Measurements from ENCODE around the gene PTPA. TPM values are rescaled to one million over a fixed set of nuclear protein-coding genes. Genes with fewer than 3 reads are reported as not detected.

PTPA gene
- total RNA-seq, 4 donors from 2014 or later: 48.7 to 65.7 (median 51.9) TPM

DNA sequence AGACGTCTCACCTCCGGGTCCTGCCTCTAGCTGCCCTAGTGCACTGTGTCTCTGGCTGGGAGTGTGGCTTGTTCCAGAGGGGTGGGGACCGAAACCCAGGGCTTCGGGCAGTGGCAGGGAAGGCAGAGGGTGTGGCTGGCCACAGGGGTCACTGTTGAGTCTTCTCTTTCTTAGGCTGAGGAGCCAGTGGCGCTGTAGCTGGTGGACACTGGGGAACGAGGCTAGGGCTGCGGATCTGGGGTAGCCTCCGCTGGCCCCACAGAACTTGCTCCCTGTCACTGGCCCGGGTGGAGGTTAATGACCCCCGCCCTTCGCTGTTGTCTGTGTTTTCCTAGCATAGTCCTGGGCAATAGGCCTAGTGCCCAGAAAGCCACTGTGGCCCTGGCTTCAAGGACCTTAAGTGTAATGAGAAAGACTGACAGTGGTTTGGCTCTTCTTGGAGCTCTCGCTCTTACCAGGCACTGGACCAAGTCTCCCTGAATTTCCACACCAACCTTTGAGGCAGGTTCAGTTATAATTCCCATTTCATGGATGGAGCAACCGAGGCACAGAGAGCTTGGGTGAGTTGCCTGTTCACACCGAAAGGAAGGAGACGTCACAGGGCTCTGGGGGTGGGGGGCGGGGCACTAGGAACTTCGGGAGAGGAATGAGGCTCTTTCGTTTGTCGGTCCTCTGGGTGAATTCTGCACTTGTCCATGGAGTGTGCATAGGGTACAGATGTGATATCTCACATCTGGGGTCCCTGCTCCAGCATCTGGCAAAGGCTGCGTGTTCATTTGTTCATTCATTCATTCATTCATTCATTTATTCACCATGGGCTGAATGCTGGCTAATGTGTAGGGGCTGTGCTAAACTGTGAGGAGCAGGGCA lies 71.6 kb downstream of the PTPA start:
- peaks cover 5 to 59% (median 12%) of the 10 kb centered on the region in 4 donors for H3K4me1 ChIP-seq
- H3K4me3 ChIP-seq: no peak overlapping the region
- H3K27me3 ChIP-seq: no peaks in the 10 kb centered on the region
- DNase-seq: peak in 1 of 3 donors; percentile 60
- TF ChIP-seq POLR2A (IDR thresholded peaks at IDR 0.05): no peak
- TF ChIP-seq, protein P1, sequence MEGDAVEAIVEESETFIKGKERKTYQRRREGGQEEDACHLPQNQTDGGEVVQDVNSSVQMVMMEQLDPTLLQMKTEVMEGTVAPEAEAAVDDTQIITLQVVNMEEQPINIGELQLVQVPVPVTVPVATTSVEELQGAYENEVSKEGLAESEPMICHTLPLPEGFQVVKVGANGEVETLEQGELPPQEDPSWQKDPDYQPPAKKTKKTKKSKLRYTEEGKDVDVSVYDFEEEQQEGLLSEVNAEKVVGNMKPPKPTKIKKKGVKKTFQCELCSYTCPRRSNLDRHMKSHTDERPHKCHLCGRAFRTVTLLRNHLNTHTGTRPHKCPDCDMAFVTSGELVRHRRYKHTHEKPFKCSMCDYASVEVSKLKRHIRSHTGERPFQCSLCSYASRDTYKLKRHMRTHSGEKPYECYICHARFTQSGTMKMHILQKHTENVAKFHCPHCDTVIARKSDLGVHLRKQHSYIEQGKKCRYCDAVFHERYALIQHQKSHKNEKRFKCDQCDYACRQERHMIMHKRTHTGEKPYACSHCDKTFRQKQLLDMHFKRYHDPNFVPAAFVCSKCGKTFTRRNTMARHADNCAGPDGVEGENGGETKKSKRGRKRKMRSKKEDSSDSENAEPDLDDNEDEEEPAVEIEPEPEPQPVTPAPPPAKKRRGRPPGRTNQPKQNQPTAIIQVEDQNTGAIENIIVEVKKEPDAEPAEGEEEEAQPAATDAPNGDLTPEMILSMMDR (IDR thresholded peaks at IDR 0.05): peak in 4 of 6 experiments; percentile 13 to 38 (median 26)
- no peaks in the 10 kb centered on the region for H3K36me3 ChIP-seq
- H3K9me3 ChIP-seq: no peaks in the 10 kb centered on the region
- peak overlapping the region in 2 of 4 donors; percentile 53 to 75 for H3K27ac ChIP-seq

DNA sequence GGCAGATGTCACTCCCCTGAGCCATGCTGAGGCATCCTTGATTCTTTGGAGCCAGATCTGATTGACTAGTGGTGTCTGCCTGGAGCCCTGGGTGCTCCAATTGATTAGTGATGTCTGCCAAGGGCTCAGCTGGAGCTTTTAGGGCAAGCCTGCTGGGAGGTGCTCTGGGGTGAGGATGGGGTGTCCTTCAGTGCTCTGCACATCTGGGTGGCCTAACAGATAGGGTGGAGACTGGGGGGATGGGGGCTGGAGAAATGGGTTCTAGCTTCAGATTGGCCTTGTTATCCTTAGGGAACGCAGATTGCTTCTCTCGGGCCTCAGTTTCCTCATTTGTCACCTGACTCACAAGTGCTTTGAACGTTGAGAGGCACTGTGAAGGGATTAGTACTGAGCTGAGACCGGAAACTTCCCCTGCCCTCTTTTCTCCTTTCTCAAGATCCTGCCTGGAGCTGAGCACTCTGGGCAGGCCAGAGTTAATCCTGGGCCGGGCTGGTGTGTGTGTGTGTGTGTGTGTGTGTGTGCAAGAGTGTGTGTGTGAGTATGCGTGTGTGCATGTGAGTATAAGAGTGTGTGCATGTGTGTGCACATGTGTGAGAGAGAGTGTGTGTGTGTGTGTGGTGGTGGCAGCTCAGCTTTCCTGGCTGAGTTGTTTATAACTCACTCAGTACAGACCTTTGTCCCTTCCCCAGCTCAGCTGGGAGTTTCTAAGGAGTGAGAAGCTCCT lies 72.4 kb downstream of the PTPA start:
- peaks cover under 1 to 55% (median 9%) of the 10 kb centered on the region in 4 donors for H3K4me1 ChIP-seq
- no peaks in the 10 kb centered on the region for H3K9me3 ChIP-seq
- H3K27ac ChIP-seq: peak overlapping the region in 2 of 4 donors; percentile 53 to 75
- no peak for TF ChIP-seq POLR2A (IDR thresholded peaks at IDR 0.05)
- TF ChIP-seq, protein P1 (IDR thresholded peaks at IDR 0.05): no peak
- no peak overlapping the region for H3K4me3 ChIP-seq
- H3K27me3 ChIP-seq: no peaks in the 10 kb centered on the region
- H3K36me3 ChIP-seq: no peaks in the 10 kb centered on the region
- DNase-seq: peak in 2 of 3 donors; percentile 57 to 68

DNA sequence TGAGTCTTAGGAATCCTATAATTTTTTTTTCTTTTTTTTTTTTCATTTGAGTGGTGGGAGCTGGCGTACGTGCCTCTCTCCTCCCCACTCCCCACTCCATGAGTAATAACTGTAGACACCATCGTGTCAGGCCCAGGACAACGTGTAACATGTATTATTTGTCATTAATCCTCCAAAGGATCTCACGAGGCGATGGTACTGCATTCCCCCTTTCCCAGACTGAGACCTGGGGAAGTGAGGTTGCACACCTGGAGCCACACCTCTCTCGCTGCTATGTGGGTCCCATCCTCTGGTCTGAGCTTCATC lies 73.0 kb downstream of the PTPA start:
- peaks cover 0 to 50% (median 6%) of the 10 kb centered on the region in 4 donors for H3K4me1 ChIP-seq
- H3K27me3 ChIP-seq: no peaks in the 10 kb centered on the region
- TF ChIP-seq POLR2A (IDR thresholded peaks at IDR 0.05): no peak
- TF ChIP-seq, protein P1 (IDR thresholded peaks at IDR 0.05): no peak
- no peaks in the 10 kb centered on the region for H3K36me3 ChIP-seq
- H3K9me3 ChIP-seq: no peaks in the 10 kb centered on the region
- peak overlapping the region in 3 of 4 donors; percentile 18 to 79 (median 53) for H3K27ac ChIP-seq
- H3K4me3 ChIP-seq: no peak overlapping the region
- DNase-seq: no peak

DNA sequence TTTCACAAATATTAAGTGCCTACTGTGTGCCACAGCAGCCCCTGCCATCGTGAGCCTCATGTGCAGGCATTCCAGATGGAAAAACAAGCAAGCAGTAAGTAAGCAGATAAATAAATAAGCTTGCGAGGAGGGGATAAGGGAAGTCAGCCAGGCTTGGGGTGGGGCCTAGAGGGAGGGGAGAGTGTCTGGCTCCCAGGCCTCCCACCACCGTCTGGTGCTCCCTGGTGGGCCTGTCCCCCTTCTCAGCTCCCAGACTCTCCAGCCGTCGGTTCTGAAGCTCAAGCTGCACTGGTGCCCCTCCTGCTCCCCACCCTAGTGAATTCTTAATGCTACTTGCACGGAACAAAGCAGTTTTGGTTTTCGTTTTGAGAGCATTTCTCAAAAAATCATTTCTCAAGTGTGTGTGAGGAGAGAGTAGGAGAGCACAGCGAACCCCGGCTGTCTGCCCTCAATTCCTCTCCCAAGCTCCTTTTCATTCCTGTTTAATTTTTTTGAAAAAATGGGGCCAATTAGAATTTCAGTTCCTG lies 73.4 kb downstream of the PTPA start:
- TF ChIP-seq, protein P1 (IDR thresholded peaks at IDR 0.05): no peak
- no peak for TF ChIP-seq POLR2A (IDR thresholded peaks at IDR 0.05)
- DNase-seq: no peak
- no peaks in the 10 kb centered on the region for H3K27me3 ChIP-seq
- no peaks in the 10 kb centered on the region for H3K36me3 ChIP-seq
- H3K4me1 ChIP-seq: peaks cover 0 to 45% (median 6%) of the 10 kb centered on the region in 4 donors
- H3K27ac ChIP-seq: peak overlapping the region in 3 of 4 donors; percentile 18 to 79 (median 53)
- H3K4me3 ChIP-seq: no peak overlapping the region
- no peaks in the 10 kb centered on the region for H3K9me3 ChIP-seq

DNA sequence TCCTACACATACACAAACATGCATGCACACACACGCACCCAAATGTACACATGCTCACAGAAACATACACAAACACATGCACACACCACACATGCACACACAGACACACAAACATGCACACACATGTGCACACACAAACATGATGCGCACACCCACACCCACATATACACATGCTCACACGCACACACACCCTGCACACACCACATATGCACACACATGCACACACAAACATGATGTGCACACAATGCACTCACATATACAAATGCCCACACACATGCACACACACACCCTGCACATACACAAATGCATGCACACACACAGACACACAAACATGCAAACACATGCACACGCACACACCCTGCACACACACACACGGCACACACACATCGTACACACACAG lies 74.2 kb downstream of the PTPA start:
- H3K4me1 ChIP-seq: peaks cover 0 to 43% (median 6%) of the 10 kb centered on the region in 4 donors
- no peak for DNase-seq
- no peak overlapping the region for H3K27ac ChIP-seq
- no peaks in the 10 kb centered on the region for H3K9me3 ChIP-seq
- no peak overlapping the region for H3K4me3 ChIP-seq
- TF ChIP-seq POLR2A (IDR thresholded peaks at IDR 0.05): no peak
- TF ChIP-seq, protein P1 (IDR thresholded peaks at IDR 0.05): no peak
- no peaks in the 10 kb centered on the region for H3K36me3 ChIP-seq
- no peaks in the 10 kb centered on the region for H3K27me3 ChIP-seq

Data from Peyer's patch (tissue), 4 donors.